Keratinocyte (primary cell): Measurements from ENCODE around the gene RUFY3. TPM values are rescaled to one million over a fixed set of nuclear protein-coding genes. Genes with fewer than 3 reads are reported as not detected.
A peak's percentile ranks its signal among the peaks of the same experiment; 100 is the strongest.
"Not testable (repeated sequence)": the region's sequence is repeated elsewhere in the genome, so short reads cannot be mapped to it uniquely, and the experiment has no call there.

ENCODE experiments used
- DNase-seq: peaks from one replicate; pipeline ENCODE4 v3.0.0-alpha.2; 2011; ENCODE audit warnings: low read depth, missing footprints, low spot score
- FAIRE-seq: peaks from 2 replicates; lab custom pipeline; 2011; peaks lifted over from hg19 to GRCh38; lab: Jason Lieb, UNC
- H2AFZ ChIP-seq: 2 replicates; pipeline ENCODE4 v1.6.0; 2012; ENCODE audit warnings: low read length, control low read depth, inconsistent platforms; ENCODE audit not compliant: control insufficient read depth
- H3K27ac ChIP-seq: 2 replicates; pipeline ENCODE4 v1.5.1; 2011; ENCODE audit warnings: low read length; ENCODE audit not compliant: control insufficient read depth, insufficient read depth
- H3K27me3 ChIP-seq: 3 replicates; pipeline ENCODE4 v1.6.0; 2011; ENCODE audit warnings: low read length; ENCODE audit not compliant: control insufficient read depth, insufficient read depth; ENCODE audit errors: extremely low read depth
- H3K36me3 ChIP-seq, 2 experiments: 2 replicates in 1 of 2; 3 replicates in 1 of 2; pipeline ENCODE4 v1.5.1; 2011; ENCODE audit warnings: low read length in 2 of 2, mild to moderate bottlenecking in 1 of 2; ENCODE audit not compliant: control insufficient read depth in 2 of 2, insufficient read depth in 2 of 2; ENCODE audit errors: extremely low read depth in 1 of 2
- H3K4me1 ChIP-seq: 3 replicates; pipeline ENCODE4 v1.5.1; 2011; ENCODE audit warnings: low read length; ENCODE audit not compliant: control insufficient read depth, insufficient read depth; ENCODE audit errors: extremely low read depth
- H3K4me2 ChIP-seq: 3 replicates; pipeline ENCODE4 v1.6.0; 2011; ENCODE audit warnings: low read depth, low read length; ENCODE audit not compliant: control insufficient read depth, insufficient read depth; ENCODE audit errors: extremely low read depth
- H3K4me3 ChIP-seq, 3 experiments: fragments of 200-600 bp in 1 of 3; sonication (generic) in 1 of 3; 2 replicates in 2 of 3; 3 replicates in 1 of 3; pipeline ENCODE4 v1.5.1; 2011 to 2016; ENCODE audit warnings: low read length in 3 of 3, mild to moderate bottlenecking in 3 of 3, control low read depth in 2 of 3, inconsistent platforms in 1 of 3, low read depth in 1 of 3, mixed read lengths in 1 of 3, mixed run types in 1 of 3, moderate library complexity in 1 of 3; ENCODE audit not compliant: control insufficient read depth in 2 of 3, insufficient read depth in 2 of 3; ENCODE audit errors: extremely low read depth in 1 of 3
- H3K79me2 ChIP-seq: 2 replicates; pipeline ENCODE4 v1.6.0; 2012; ENCODE audit warnings: low read length; ENCODE audit not compliant: control insufficient read depth, insufficient read depth
- H3K9ac ChIP-seq: 3 replicates; pipeline ENCODE4 v1.6.0; 2011; ENCODE audit warnings: low read length; ENCODE audit not compliant: control insufficient read depth, insufficient read depth; ENCODE audit errors: extremely low read depth
- H3K9me1 ChIP-seq: 3 replicates; pipeline ENCODE4 v1.6.0; 2011; ENCODE audit warnings: low read length; ENCODE audit not compliant: control insufficient read depth, insufficient read depth; ENCODE audit errors: extremely low read depth
- H3K9me3 ChIP-seq: 2 replicates; pipeline ENCODE4 v1.5.1; 2012; ENCODE audit warnings: low read depth, low read length; ENCODE audit not compliant: control insufficient read depth
- H4K20me1 ChIP-seq: 3 replicates; pipeline ENCODE4 v1.6.0; 2011; ENCODE audit warnings: low read length; ENCODE audit not compliant: control insufficient read depth, insufficient read depth; ENCODE audit errors: extremely low read depth
- EZH2 ChIP-seq: IDR thresholded peaks from one replicate; pipeline ENCODE4 v1.6.1; 2012; ENCODE audit warnings: inconsistent platforms, mild to moderate bottlenecking, low read length, moderate library complexity
- dilution Hi-C: fragments of 300-500 bp; cut with MboI; formaldehyde crosslinking; loops from one replicate; pipeline ENCODE4 v1.7.0; 2020; ENCODE audit warnings: low sequenced_read_pairs; ENCODE audit not compliant: extremely low pct_ligation_motif_present
- polyA plus RNA-seq, 5 experiments: library from polyadenylated mRNA; depleted of rRNA in 3 of 5; stranded (reverse) in 3 of 5; stranded (forward) in 1 of 5; unstranded in 1 of 5; fragments of >200 nt; gene quantifications; 1 replicate in 1 of 5; 2 replicates in 3 of 5; 3 replicates in 1 of 5; pipeline versions ENCODE4 v1.2.1 to v1.2.3, GENCODE V29; 2011 to 2012; ENCODE audit warnings: missing spikeins in 2 of 5, low read depth in 1 of 5, low replicate concordance in 1 of 5
- TF ChIP-seq, protein P1 (sequence below), 3 experiments: IDR thresholded peaks in 1 of 3; conservative IDR thresholded peaks in 1 of 3; optimal IDR thresholded peaks in 1 of 3; 2 replicates in 2 of 3; 3 replicates in 1 of 3; pipeline versions ENCODE3 to v1.5.1; 2011; ENCODE audit warnings: low read length in 3 of 3, mild to moderate bottlenecking in 3 of 3, moderate library complexity in 2 of 3, control low read depth in 1 of 3, inconsistent platforms in 1 of 3; ENCODE audit not compliant: insufficient read depth in 2 of 3; ENCODE audit errors: extremely low read depth in 1 of 3

Gene RUFY3
- polyA plus RNA-seq, 1 donor (not counting 4 experiments of a cell fraction or from before 2014, with no cell fraction given), result 18.9 TPM

GRCh38 chr4:70838666-70839588 lies 117.2 kb downstream of the RUFY3 start:
- Histone ChIP-seq H3K27ac (peak overlapping the region; percentile 81), H3K9me1 (peaks cover 2% of the 10 kb centered on the region), H3K4me1 (peaks cover 6% of the 10 kb centered on the region), H4K20me1 (peaks cover 11% of the 10 kb centered on the region), H3K36me3 (peaks cover 5% of the 10 kb centered on the region in 2 experiments), H3K27me3 (no peaks in the 10 kb centered on the region), H3K79me2 (peaks cover 49% of the 10 kb centered on the region), H3K4me3 (peak overlapping the region; percentile 74 to 98 (median 95)), H2AFZ (peak overlapping the region; percentile 88), H3K9ac (peak overlapping the region; percentile 92), H3K4me2 (peak overlapping the region; percentile 98), H3K9me3 (no peaks in the 10 kb centered on the region)
- no peak for DNase-seq
- dilution Hi-C loops, result no loop called here
- TF ChIP-seq, protein P1, sequence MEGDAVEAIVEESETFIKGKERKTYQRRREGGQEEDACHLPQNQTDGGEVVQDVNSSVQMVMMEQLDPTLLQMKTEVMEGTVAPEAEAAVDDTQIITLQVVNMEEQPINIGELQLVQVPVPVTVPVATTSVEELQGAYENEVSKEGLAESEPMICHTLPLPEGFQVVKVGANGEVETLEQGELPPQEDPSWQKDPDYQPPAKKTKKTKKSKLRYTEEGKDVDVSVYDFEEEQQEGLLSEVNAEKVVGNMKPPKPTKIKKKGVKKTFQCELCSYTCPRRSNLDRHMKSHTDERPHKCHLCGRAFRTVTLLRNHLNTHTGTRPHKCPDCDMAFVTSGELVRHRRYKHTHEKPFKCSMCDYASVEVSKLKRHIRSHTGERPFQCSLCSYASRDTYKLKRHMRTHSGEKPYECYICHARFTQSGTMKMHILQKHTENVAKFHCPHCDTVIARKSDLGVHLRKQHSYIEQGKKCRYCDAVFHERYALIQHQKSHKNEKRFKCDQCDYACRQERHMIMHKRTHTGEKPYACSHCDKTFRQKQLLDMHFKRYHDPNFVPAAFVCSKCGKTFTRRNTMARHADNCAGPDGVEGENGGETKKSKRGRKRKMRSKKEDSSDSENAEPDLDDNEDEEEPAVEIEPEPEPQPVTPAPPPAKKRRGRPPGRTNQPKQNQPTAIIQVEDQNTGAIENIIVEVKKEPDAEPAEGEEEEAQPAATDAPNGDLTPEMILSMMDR (optimal IDR thresholded peaks at IDR 0.05 in 1 of 3, IDR thresholded peaks at IDR 0.05 in 1 of 3, conservative IDR thresholded peaks at IDR 0.05 in 1 of 3; ENCODE audit: extremely low read depth in 1 of 3, insufficient read depth in 2 of 3, low read length in 3 of 3), result no peak
- TF ChIP-seq EZH2, result no peak
- no peak for FAIRE-seq

GRCh38 chr4:70839589-70840093 lies 117.9 kb downstream of the RUFY3 start, which contains the start of gene GRSF1:
TSS of gene GRSF1 (minus strand) at chr4:70839890. CDS start at chr4:70839827, 63 bp downstream.
- peaks cover 44% of the 10 kb centered on the region for H3K79me2 ChIP-seq
- peak within 1 kb of the TSS; percentile 92 for H3K9ac ChIP-seq
- peaks cover 3 to 5% of the 10 kb centered on the region in 2 experiments for H3K36me3 ChIP-seq
- H3K9me3 ChIP-seq, result no peaks in the 10 kb centered on the region
- peak within 1 kb of the TSS; percentile 98 for H3K4me2 ChIP-seq
- FAIRE-seq (no peak), DNase-seq (peak; percentile 41)
- peaks cover 2% of the 10 kb centered on the region for H3K9me1 ChIP-seq
- H3K27ac ChIP-seq, result peak within 1 kb of the TSS; percentile 81
- TF ChIP-seq, protein P1 (optimal IDR thresholded peaks at IDR 0.05 in 1 of 3, IDR thresholded peaks at IDR 0.05 in 1 of 3, conservative IDR thresholded peaks at IDR 0.05 in 1 of 3; ENCODE audit: extremely low read depth in 1 of 3, insufficient read depth in 2 of 3, low read length in 3 of 3), result peak in 1 of 3 experiments; percentile 35
- TF ChIP-seq EZH2, result no peak
- H3K4me3 ChIP-seq, result peak within 1 kb of the TSS; percentile 74 to 98 (median 95)
- peak within 1 kb of the TSS; percentile 88 for H2AFZ ChIP-seq
- peaks cover 11% of the 10 kb centered on the region for H4K20me1 ChIP-seq
- dilution Hi-C loops, result no loop called here
- peaks cover 6% of the 10 kb centered on the region for H3K4me1 ChIP-seq
- H3K27me3 ChIP-seq, result no peaks in the 10 kb centered on the region

GRCh38 chr4:70840137-70840536 lies 118.4 kb downstream of the RUFY3 start:
- H3K4me2 ChIP-seq, H3K9me1 ChIP-seq, H3K9ac ChIP-seq, H3K27ac ChIP-seq, H3K9me3 ChIP-seq, H3K4me3 ChIP-seq, H3K4me1 ChIP-seq, H3K27me3 ChIP-seq, dilution Hi-C loops, H3K36me3 ChIP-seq, FAIRE-seq, H2AFZ ChIP-seq: not testable (repeated sequence)
- DNase-seq, result peak; percentile 38
- peaks cover 39% of the 10 kb centered on the region for H3K79me2 ChIP-seq
- peaks cover 11% of the 10 kb centered on the region for H4K20me1 ChIP-seq
